ENCODE data around the gene USP11.

The USP11 gene

DNA sequence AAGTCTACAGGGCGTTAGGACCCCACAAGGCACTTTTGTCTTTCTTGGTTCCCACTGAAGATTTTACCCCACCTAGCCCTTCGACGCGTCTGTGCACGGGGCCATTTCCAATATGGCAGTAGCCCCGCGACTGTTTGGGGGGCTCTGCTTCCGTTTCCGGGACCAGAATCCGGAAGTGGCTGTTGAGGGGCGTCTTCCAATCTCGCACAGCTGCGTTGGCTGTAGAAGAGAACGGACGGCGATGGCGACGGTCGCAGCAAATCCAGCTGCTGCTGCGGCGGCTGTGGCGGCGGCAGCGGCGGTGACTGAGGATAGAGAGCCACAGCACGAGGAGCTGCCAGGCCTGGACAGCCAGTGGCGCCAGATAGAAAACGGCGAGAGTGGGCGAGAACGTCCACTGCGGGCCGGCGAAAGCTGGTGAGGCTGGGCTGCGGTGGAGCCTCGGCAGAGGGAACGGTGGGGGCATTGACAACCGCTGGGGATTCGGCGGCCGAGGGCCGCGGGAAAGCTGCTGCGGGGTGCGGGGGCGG is at the start of gene USP11:
Gene USP11 (plus strand): TSS at position 207 of the 530 bp plus-strand sequence. CDS start 35 bp downstream, at position 242.
- DNase-seq, result no peak

GRCh38 chrX:47184486-47184885 is 48.3 kb upstream of the USP11 start:
- DNase-seq, result no peak

GRCh38 chrX:47185241-47185640 is 47.6 kb upstream of the USP11 start:
- DNase-seq, result no peak

DNA sequence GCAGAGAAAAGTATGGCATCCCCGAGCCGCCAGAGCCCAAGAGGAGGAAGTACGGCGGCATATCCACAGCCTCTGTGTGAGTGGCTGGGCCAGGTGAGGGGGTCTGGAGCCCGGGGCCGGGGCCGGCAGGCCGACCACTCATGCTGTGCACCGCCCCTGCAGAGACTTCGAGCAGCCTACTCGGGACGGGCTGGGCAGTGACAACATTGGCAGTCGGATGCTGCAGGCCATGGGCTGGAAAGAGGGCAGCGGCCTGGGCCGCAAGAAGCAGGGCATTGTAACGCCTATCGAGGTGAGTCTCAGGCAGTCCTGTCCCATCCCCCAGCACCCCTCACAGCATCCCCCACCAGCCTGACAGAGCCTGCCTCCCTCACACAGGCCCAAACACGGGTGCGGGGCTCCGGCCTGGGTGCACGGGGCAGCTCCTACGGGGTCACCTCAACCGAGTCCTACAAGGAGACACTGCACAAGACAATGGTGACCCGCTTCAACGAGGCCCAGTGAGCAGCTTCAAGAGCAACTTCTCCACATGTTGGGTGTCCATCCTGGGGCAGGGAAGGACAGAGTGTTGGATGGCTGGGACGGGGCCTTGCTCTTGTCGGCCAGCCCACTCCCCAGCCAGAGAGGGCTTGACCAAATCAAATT is 46.6 kb upstream of the USP11 start:
- DNase-seq, result no peak

DNA sequence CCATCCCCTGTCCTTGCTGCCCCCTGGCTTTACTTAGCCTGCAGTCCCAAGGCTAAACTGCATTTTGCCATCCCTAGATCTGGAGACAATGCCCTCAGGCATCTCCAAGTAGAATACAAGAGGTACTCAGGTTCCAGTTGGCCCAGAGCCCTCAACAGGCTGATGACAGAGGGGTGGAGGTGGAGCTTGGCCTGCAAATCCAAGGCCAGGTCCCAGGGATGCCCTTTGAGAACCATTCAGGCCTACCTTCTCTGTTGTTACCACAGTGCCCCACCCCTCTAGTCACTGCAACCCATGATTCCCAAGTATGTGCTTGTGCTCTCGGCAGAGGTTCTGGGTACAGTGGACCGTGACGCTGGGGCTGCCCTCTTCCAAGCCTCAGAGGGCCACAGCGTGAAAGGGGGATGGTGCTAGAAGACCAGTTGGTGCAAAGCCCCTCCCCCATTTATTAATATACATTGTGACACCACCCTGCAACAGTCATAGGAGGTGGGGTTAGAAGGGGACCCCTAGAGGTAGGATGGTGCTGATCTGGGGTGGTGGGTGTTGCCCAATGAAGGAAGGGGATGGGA is 45.6 kb upstream of the USP11 start:
- DNase-seq, result peak; percentile 37

DNA sequence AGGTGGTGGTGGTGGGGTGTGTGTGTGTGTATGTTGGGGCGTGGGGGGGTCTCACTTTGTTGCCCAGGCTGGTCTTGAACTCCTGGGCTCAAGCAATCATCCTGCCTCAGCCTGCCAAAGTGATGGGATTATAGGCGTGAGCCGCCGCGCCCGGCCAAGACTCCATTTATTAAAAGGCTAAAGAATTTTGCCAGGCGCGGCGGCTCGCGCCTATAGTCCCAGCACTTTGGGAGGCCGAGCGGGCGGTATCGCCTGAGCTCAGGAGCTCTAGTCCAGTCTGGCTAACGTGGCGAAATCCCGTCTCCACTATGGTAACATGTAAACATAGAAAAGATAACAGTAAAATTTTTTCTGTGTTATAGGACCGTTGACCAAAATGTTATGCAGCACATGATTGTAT is 42.9 kb upstream of the USP11 start:
- DNase-seq, result no peak

DNA sequence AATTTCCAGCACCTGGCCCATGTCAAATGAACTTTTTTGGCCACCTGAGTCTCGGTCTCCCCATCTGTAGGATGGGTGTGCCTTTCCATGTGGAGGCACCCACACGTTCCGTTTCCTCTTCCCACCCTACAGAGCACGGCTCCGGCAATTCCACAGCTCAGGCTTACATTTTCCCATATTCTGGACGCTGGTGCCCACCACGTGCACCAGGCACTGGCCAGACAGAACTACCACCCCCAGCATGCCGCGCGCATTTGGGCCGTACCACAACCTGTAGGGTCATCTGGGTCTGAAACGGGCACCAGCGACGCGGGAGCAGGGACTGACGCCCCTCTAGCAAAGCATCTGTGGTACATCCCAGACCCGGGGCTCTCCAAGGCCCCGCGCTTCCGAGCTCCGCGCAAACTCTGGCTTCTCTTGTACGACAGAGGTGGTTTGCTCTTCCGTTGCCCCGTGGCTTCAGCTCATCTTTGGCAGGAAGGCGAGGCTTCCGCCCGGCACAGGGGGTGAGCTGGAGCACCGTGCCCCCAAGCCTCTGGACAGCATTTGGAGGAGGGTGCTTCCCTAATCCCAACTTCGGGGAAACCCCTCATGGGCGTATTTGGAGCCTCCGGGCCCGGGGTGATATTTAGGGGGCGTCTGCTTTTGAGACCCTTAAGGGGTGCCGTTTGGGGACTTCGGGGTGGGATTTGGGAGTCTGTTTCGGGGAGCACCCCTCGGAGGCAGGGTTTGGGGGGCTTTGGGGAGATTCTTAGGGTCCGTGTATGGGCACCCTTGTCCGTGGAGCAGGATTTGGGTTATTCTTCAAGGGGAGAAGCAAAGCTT is 42.2 kb upstream of the USP11 start:
- DNase-seq, result peak; percentile 79

GRCh38 chrX:47191331-47191730 is 41.5 kb upstream of the USP11 start:
- peak; percentile 7 for DNase-seq

DNA sequence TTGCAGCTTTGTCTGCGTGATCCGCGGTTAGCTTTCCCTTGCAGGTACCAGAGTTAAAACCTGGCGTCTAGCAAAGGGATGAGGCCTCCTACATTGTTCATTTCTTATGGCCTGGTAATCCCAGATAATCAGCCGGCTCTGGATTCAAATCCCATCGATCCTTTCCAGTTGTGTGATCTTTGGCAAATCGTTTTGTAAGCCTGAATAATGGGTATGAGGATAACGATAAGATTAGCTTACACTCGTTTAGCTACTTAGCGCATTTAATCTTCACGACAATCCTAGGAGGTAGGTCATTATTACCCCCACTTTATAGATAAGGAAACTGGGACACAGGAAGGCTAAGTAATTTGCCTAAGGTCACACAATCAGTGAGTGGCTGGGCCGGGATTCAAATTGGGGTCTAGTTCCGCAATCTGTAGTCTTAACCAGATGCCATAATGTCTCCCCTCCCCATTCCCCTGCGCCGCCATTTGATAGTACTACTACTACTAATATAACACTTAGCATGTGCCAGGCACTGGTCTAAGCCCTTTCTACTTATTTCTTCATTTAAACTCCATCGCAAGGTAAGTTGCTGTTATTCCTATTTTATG is 40.9 kb upstream of the USP11 start:
- no peak for DNase-seq

DNA sequence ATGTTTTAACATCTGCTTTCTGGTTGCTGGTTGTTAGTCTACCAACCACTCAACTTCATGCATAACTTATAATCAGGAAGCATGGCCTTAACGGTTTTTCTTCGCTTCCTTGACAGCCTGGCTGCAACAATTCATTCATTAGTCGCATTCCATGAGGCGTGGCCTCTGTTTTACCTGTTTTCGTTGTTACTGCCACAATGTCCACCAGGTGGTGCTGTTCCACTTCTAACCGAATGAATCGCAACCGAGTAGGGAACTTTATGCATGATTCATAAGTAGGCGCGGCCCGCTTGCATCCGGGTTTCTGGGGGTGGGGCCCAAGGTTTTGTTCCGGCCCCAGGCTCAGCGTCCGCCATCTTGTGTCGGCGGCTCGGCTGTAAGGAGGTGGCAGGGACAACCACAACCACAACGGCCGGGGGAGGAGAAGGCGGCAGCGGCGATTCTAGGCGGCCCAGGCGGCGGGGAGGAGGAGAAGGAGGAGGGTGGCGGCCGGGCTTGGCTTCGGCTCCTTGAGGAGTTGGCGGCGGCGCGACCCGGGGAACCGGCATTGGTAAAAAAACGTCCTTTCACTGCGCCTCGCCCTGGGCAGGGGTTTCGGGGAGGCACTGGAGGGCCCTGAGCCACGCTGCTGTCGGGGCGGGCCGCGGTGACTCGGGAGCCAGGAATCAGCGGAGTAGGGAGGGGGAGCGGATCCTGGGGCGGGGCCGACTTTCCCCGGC is 39.2 kb upstream of the USP11 start, which contains the start of gene UBA1:
Gene UBA1 (plus strand): TSS at position 355 of the 719 bp plus-strand sequence. CDS start 4,974 bp downstream, outside the sequence.
- peak; percentile 87 for DNase-seq

GRCh38 chrX:47194194-47194787 is 38.5 kb upstream of the USP11 start:
- DNase-seq, result no peak

DNA sequence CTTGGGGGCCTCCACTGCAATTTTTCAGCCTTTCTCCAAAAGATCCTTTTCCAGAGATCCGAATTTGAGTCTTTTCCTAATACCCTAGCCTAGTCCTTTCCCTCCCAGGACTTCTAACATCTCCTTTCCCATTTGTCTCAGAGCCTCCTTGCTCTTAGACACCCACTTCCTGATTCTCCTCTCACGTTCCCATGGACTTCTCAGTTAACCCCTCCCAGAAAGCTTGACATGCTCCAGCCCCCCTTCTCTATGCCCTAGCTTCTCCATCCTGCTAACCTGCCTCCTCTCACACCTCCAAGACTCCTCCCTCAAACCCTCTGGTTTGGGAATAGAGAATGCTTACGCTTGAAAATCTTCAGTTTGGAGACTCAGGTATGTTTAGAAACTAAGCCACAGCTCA is 36.7 kb upstream of the USP11 start:
- DNase-seq, result no peak

DNA sequence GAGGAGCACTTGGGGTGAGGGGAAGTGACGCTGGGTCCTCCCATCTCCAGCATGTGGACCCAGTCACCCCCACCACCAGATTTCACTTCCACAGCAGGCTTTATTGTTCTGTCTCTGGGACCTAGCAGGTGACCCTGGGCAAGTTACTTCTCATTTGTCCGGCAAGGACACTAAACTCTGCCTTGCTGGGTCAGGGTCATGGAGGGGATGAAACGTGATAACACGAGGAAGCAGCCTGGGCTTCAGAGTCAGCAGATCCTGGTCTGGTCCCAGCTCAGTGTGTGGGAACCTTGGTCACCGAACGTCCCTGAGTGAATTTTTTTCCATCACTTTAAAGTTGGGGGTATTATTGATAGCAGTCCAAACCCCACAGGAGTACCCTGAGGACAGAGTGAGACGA is 35.3 kb upstream of the USP11 start:
- DNase-seq, result no peak

- DNase-seq, result no peak
Measured at GRCh38 chrX:47198026-47198686, 34.7 kb upstream of the USP11 start.

GRCh38 chrX:47198687-47199080 is 34.1 kb upstream of the USP11 start:
- DNase-seq, result no peak

DNA sequence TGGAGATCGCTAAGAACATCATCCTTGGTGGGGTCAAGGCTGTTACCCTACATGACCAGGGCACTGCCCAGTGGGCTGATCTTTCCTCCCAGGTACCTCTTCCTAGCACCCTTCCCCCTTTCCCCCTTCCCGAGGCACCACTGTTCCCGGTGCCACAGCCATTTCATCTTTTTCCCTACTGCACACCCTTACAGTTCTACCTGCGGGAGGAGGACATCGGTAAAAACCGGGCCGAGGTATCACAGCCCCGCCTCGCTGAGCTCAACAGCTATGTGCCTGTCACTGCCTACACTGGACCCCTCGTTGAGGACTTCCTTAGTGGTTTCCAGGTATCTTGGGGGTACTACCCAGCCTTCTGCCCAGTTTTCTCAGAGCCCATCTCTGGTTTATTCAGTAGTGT is 33.5 kb upstream of the USP11 start:
- DNase-seq, result no peak

DNA sequence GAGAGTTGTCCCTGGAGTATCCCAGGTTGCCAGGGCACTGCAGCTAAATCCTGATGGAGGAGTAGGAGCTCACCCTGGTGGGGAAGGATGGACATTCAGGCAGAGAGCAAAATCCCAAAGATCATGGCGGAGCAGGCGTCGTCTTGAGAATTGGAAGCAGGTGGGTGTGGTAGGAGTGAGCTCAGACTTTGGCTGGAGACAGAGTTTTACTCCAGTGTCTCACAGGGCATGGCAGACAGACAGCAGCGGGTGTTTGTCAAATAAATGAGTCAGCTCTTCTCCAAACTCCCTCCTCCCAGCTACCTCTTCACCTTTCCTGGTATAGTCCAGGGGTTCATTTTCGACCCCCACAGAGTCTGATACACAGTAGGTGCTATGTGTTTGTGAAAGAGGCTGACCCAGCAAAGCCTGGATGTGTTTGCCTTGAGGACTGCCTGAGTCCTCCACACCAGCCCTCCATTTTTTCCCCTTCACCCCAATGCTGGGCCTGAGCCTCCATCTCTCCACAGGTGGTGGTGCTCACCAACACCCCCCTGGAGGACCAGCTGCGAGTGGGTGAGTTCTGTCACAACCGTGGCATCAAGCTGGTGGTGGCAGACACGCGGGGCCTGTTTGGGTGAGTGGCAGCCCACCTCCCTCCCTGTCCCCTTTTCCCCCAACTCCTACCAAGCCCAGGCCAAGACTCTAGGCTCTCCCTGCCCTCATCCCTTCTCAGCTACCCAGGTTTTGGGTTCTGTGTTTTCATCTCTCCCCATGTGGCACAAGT is 32.2 kb upstream of the USP11 start:
- DNase-seq, result no peak

DNA sequence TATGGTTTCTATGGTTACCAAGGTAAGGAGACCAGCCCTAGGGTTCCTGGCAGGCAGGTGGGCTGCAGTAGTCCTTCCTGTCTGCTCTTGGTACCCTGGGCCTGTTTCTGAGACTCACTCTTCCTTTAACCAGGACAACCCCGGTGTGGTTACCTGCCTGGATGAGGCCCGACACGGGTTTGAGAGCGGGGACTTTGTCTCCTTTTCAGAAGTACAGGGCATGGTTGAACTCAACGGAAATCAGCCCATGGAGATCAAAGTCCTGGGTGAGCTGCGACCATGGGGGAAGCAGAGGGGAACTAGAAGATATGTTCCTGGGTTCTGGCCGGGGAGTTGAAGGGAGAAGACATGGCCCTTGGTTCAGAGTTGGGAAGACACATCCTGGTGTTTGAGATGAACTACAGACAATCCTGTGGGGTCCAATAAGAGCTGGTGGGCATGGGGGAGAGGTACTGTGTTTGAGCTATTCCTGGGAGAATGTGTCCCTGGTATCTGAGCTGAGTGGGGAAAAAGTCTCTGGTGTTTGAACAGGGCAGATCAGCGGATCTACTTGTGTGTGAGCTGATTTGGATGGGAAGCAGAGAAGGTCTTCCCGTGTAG is 31.4 kb upstream of the USP11 start:
- no peak for DNase-seq

DNA sequence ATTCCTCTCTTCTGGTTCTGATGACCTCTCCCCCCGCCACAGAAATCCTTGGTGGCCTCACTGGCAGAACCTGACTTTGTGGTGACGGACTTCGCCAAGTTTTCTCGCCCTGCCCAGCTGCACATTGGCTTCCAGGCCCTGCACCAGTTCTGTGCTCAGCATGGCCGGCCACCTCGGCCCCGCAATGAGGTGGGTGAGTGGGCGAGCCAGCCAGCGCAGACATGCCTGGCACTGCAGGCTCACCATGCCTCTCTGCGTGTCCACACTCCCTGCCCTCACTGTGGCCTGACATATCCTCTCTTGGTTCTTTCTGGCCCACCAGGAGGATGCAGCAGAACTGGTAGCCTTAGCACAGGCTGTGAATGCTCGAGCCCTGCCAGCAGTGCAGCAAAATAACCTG is 30.5 kb upstream of the USP11 start:
- DNase-seq, result no peak

- DNase-seq, result no peak
Measured at GRCh38 chrX:47202877-47203276, 29.9 kb upstream of the USP11 start.
